Keratinocyte (primary cell): ENCODE results near the gene SELPLG. TPM values are rescaled to one million over a fixed set of nuclear protein-coding genes. Genes with fewer than 3 reads are reported as not detected.

Experiments
- DNase-seq: peaks from one replicate; pipeline ENCODE4 v3.0.0-alpha.2; 2011; ENCODE audit warnings: low read depth, missing footprints, low spot score
- FAIRE-seq: peaks from 2 replicates; lab custom pipeline; 2011; peaks lifted over from hg19 to GRCh38; lab: Jason Lieb, UNC
- H2AFZ ChIP-seq: 2 replicates; pipeline ENCODE4 v1.6.0; 2012; ENCODE audit warnings: low read length, control low read depth, inconsistent platforms; ENCODE audit not compliant: control insufficient read depth
- H3K27ac ChIP-seq: 2 replicates; pipeline ENCODE4 v1.5.1; 2011; ENCODE audit warnings: low read length; ENCODE audit not compliant: control insufficient read depth, insufficient read depth
- H3K27me3 ChIP-seq: 3 replicates; pipeline ENCODE4 v1.6.0; 2011; ENCODE audit warnings: low read length; ENCODE audit not compliant: control insufficient read depth, insufficient read depth; ENCODE audit errors: extremely low read depth
- H3K36me3 ChIP-seq, 2 experiments: 2 replicates in 1 of 2; 3 replicates in 1 of 2; pipeline ENCODE4 v1.5.1; 2011; ENCODE audit warnings: low read length in 2 of 2, mild to moderate bottlenecking in 1 of 2; ENCODE audit not compliant: control insufficient read depth in 2 of 2, insufficient read depth in 2 of 2; ENCODE audit errors: extremely low read depth in 1 of 2
- H3K4me1 ChIP-seq: 3 replicates; pipeline ENCODE4 v1.5.1; 2011; ENCODE audit warnings: low read length; ENCODE audit not compliant: control insufficient read depth, insufficient read depth; ENCODE audit errors: extremely low read depth
- H3K4me2 ChIP-seq: 3 replicates; pipeline ENCODE4 v1.6.0; 2011; ENCODE audit warnings: low read depth, low read length; ENCODE audit not compliant: control insufficient read depth, insufficient read depth; ENCODE audit errors: extremely low read depth
- H3K4me3 ChIP-seq, 3 experiments: fragments of 200-600 bp in 1 of 3; sonication (generic) in 1 of 3; 2 replicates in 2 of 3; 3 replicates in 1 of 3; pipeline ENCODE4 v1.5.1; 2011 to 2016; ENCODE audit warnings: low read length in 3 of 3, mild to moderate bottlenecking in 3 of 3, control low read depth in 2 of 3, inconsistent platforms in 1 of 3, low read depth in 1 of 3, mixed read lengths in 1 of 3, mixed run types in 1 of 3, moderate library complexity in 1 of 3; ENCODE audit not compliant: control insufficient read depth in 2 of 3, insufficient read depth in 2 of 3; ENCODE audit errors: extremely low read depth in 1 of 3
- H3K79me2 ChIP-seq: 2 replicates; pipeline ENCODE4 v1.6.0; 2012; ENCODE audit warnings: low read length; ENCODE audit not compliant: control insufficient read depth, insufficient read depth
- H3K9ac ChIP-seq: 3 replicates; pipeline ENCODE4 v1.6.0; 2011; ENCODE audit warnings: low read length; ENCODE audit not compliant: control insufficient read depth, insufficient read depth; ENCODE audit errors: extremely low read depth
- H3K9me1 ChIP-seq: 3 replicates; pipeline ENCODE4 v1.6.0; 2011; ENCODE audit warnings: low read length; ENCODE audit not compliant: control insufficient read depth, insufficient read depth; ENCODE audit errors: extremely low read depth
- H3K9me3 ChIP-seq: 2 replicates; pipeline ENCODE4 v1.5.1; 2012; ENCODE audit warnings: low read depth, low read length; ENCODE audit not compliant: control insufficient read depth
- H4K20me1 ChIP-seq: 3 replicates; pipeline ENCODE4 v1.6.0; 2011; ENCODE audit warnings: low read length; ENCODE audit not compliant: control insufficient read depth, insufficient read depth; ENCODE audit errors: extremely low read depth
- CTCF ChIP-seq, 3 experiments: IDR thresholded peaks in 1 of 3; conservative IDR thresholded peaks in 1 of 3; optimal IDR thresholded peaks in 1 of 3; 2 replicates in 2 of 3; 3 replicates in 1 of 3; pipeline versions ENCODE3 to v1.5.1; 2011; ENCODE audit warnings: low read length in 3 of 3, mild to moderate bottlenecking in 3 of 3, moderate library complexity in 2 of 3, control low read depth in 1 of 3, inconsistent platforms in 1 of 3; ENCODE audit not compliant: insufficient read depth in 2 of 3; ENCODE audit errors: extremely low read depth in 1 of 3
- EZH2 ChIP-seq: IDR thresholded peaks from one replicate; pipeline ENCODE4 v1.6.1; 2012; ENCODE audit warnings: inconsistent platforms, mild to moderate bottlenecking, low read length, moderate library complexity
- dilution Hi-C: fragments of 300-500 bp; cut with MboI; formaldehyde crosslinking; loops from one replicate; pipeline ENCODE4 v1.7.0; 2020; ENCODE audit warnings: low sequenced_read_pairs; ENCODE audit not compliant: extremely low pct_ligation_motif_present
- polyA plus RNA-seq, 5 experiments: library from polyadenylated mRNA; depleted of rRNA in 3 of 5; stranded (reverse) in 3 of 5; stranded (forward) in 1 of 5; unstranded in 1 of 5; fragments of >200 nt; gene quantifications; 1 replicate in 1 of 5; 2 replicates in 3 of 5; 3 replicates in 1 of 5; pipeline versions ENCODE4 v1.2.1 to v1.2.3, GENCODE V29; 2011 to 2012; ENCODE audit warnings: missing spikeins in 2 of 5, low read depth in 1 of 5, low replicate concordance in 1 of 5

SELPLG gene
- polyA plus RNA-seq, 1 donor (not counting 4 experiments of a cell fraction or from before 2014, with no cell fraction given), result 0.80 TPM

GRCh38 chr12:108668542-108668941, 34.8 kb upstream of the SELPLG start:
- Histone ChIP-seq H3K36me3 (peaks cover 5 to 9% of the 10 kb centered on the region in 2 experiments), H3K4me3 (no peak overlapping the region), H4K20me1 (peaks cover 6% of the 10 kb centered on the region), H3K9me3 (no peaks in the 10 kb centered on the region), H2AFZ (no peak overlapping the region), H3K9ac (no peak overlapping the region), H3K4me1 (peaks cover 15% of the 10 kb centered on the region), H3K4me2 (no peak overlapping the region), H3K27ac (no peak overlapping the region), H3K79me2 (peaks cover 81% of the 10 kb centered on the region), H3K9me1 (no peaks in the 10 kb centered on the region), H3K27me3 (no peaks in the 10 kb centered on the region)
- DNase-seq (no peak), FAIRE-seq (no peak)
- dilution Hi-C loops, result loop anchor here (10.0 kb wide), 1 partner anchor 436 kb away; no protein-coding TSS in a partner anchor
- TF ChIP-seq EZH2, result no peak
- no peak for TF ChIP-seq CTCF (optimal IDR thresholded peaks at IDR 0.05 in 1 of 3, IDR thresholded peaks at IDR 0.05 in 1 of 3, conservative IDR thresholded peaks at IDR 0.05 in 1 of 3; ENCODE audit: extremely low read depth in 1 of 3, insufficient read depth in 2 of 3, low read length in 3 of 3)

DNA sequence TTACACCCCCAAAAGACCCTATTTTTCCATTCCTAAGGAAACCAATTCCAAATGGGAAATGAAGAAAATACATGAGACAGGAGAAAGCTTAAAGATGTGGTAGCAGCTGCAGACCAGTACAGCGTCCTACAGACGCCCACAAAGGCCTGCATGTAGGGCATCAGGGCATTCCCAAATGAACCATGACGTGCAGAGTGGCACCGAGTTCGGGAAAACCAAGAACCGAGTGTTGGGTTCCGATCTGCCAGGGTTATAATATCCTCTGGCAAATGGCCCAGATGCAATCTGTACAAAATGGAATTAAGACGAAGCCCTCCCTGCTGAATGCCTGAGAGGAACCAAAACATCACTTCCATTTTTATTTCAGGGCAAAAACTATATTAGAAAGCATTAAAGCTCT, 34.4 kb upstream of the SELPLG start:
- Histone ChIP-seq H3K4me2 (no peak overlapping the region), H3K9me1 (no peaks in the 10 kb centered on the region), H3K36me3 (peaks cover 5 to 9% of the 10 kb centered on the region in 2 experiments), H3K9me3 (no peaks in the 10 kb centered on the region), H3K79me2 (peaks cover 81% of the 10 kb centered on the region), H2AFZ (no peak overlapping the region), H3K4me1 (peaks cover 19% of the 10 kb centered on the region), H3K4me3 (no peak overlapping the region), H4K20me1 (peaks cover 6% of the 10 kb centered on the region), H3K27me3 (no peaks in the 10 kb centered on the region), H3K9ac (no peak overlapping the region), H3K27ac (no peak overlapping the region)
- TF ChIP-seq EZH2, result no peak
- no peak for TF ChIP-seq CTCF (optimal IDR thresholded peaks at IDR 0.05 in 1 of 3, IDR thresholded peaks at IDR 0.05 in 1 of 3, conservative IDR thresholded peaks at IDR 0.05 in 1 of 3; ENCODE audit: extremely low read depth in 1 of 3, insufficient read depth in 2 of 3, low read length in 3 of 3)
- DNase-seq (no peak), FAIRE-seq (no peak)
- dilution Hi-C loops, result loop anchor here (10.0 kb wide), 1 partner anchor 437 kb away; no protein-coding TSS in a partner anchor
